ENCODE measurements around the gene ABCC12. TPM values are rescaled to one million over a fixed set of nuclear protein-coding genes. Genes with fewer than 3 reads are reported as not detected.

The ABCC12 gene
- total and polyA plus RNA-seq, 10 of the 15 experiments (the other 5 are each of a cell fraction or from before 2014, with no cell fraction given) = 0.02 to 0.03 (median 0.03) TPM; not detected in 6

DNA sequence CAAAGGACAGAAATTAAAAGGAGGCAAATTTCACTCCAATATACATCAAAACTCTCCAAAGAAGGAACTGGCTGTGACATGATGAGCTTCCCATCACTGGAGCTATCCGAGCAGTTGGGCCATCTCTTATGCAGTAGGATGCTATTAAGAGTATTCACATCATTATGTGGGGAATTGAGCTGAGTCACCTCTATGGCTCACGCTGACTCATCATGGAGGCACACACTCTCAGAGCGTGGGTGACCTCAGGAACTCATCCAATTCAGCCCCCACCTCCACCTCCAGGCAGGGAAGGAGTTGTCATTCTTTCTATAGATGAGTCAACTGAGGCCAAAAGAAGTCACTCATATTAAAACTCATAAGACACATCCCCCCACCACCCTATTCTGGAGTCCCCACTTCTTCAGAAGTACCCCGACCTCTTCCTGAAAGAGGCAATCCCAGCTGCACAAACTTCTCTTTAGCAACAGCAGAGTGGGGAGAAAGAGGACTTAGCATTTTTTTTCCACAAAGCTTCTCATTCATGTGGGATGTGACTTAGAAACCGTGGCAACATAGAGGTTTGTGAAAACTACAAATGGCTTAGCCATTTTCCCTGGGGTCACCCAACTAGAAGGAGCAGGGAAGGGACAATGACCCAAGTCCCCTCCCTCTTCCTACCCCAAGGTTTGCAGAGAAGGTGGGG lies 32.5 kb downstream of the ABCC12 start (continued):
- no peak for TF ChIP-seq FOS (IDR thresholded peaks at IDR 0.05; ENCODE audit: borderline replicate concordance, extremely low read depth, insufficient read length)
- peak in 1 of 2 experiments; percentile 81; a peak in 1 of 3 replicates for TF ChIP-seq EGR1 (IDR thresholded peaks at IDR 0.05; ENCODE audit: borderline replicate concordance in 1 of 2, low read depth in 2 of 2, low read length in 2 of 2)
- no peak for TF ChIP-seq POLR2AphosphoS5 (IDR thresholded peaks at IDR 0.05; ENCODE audit: low read length)
- no peak for TF ChIP-seq SMAD1 (IDR thresholded peaks at IDR 0.05; ENCODE audit: low read depth, partially characterized antibody)
- no peak for TF ChIP-seq KAT2A (conservative IDR thresholded peaks at IDR 0.05; ENCODE audit: control insufficient read depth, low read depth, low read length)
- TF ChIP-seq MXI1 (IDR thresholded peaks at IDR 0.05; ENCODE audit: low read depth, low read length) = no peak
- peak; percentile 54; the same call in 1 of the 2 replicates for TF ChIP-seq PML (IDR thresholded peaks at IDR 0.05; ENCODE audit: low read length)
- TF ChIP-seq SP1 (IDR thresholded peaks at IDR 0.05; ENCODE audit: low read depth, low read length) = no peak
- no peak for TF ChIP-seq CBFB (IDR thresholded peaks at IDR 0.05; ENCODE audit: low read depth)

GRCh38 chr16:48121276-48121675 lies 34.5 kb downstream of the ABCC12 start:
- in situ Hi-C loops (cut with MboI) = no loop called here
- FAIRE-seq (no peak), DNase-seq (ENCODE audit: low read depth, low spot score) (no peak), ATAC-seq (no peak)
- Histone ChIP-seq H3K36me3 (ENCODE audit: control insufficient read depth in 2 of 2, insufficient read depth in 2 of 2, low read length in 1 of 2) (no peaks in the 10 kb centered on the region), H3K27ac (ENCODE audit: control insufficient read depth, insufficient read depth) (no peak overlapping the region), H3K9ac (ENCODE audit: control insufficient read depth, insufficient read depth, low read length) (no peak overlapping the region), H2AFZ (ENCODE audit: control insufficient read depth, low read depth, low read length) (no peak overlapping the region), H3K79me2 (ENCODE audit: control insufficient read depth, insufficient read depth, low read length) (no peaks in the 10 kb centered on the region), H3K4me3 (no peak overlapping the region), H3K27me3 (replicated peaks in 1 of 2; ENCODE audit: control insufficient read depth in 2 of 2, insufficient read depth in 2 of 2, low read length in 1 of 2) (no peaks in the 10 kb centered on the region), H4K20me1 (ENCODE audit: control insufficient read depth, insufficient read depth) (no peaks in the 10 kb centered on the region), H3K4me2 (ENCODE audit: control insufficient read depth, insufficient read depth) (no peak overlapping the region), H3K9me3 (replicated peaks; ENCODE audit: control insufficient read depth, insufficient read depth, low read length) (no peaks in the 10 kb centered on the region), H3K4me1 (ENCODE audit: control insufficient read depth, insufficient read depth, low read length) (no peaks in the 10 kb centered on the region; the same call in 1 of the 2 replicates)
- POLR2A ChIA-PET = no interaction called here
- no TSS peak for BruUV-seq (replicated peaks)
- SMC1A ChIA-PET (ENCODE audit: uncharacterized antibody, unreplicated experiment) = no interaction called here
- WGBS (ENCODE audit: insufficient coverage, insufficient replicate concordance, low lambda C conversion rate, missing lambda C conversion rate) = 90% methylated on average over 5 of the region's 5 CpGs
- CTCF ChIA-PET = interaction anchor here (0.6 to 2.7 kb wide), 4 partner anchors 8 to 980 kb away, joined by 3 to 8 read pairs (median 4); no protein-coding TSS in a partner anchor
- intact Hi-C loops (cut with micrococcal nuclease; ENCODE audit: unreplicated experiment) = no loop called here
- RAD21 ChIA-PET (ENCODE audit: unreplicated experiment) = interaction anchor here (2.4 kb wide), 1 partner anchor 66 kb away, joined by 7 read pairs; no protein-coding TSS in a partner anchor
- TF ChIP-seq TCF7 (IDR thresholded peaks at IDR 0.05; ENCODE audit: borderline replicate concordance) (no peak), YY1 (IDR thresholded peaks at IDR 0.05; ENCODE audit: low read depth, low read length) (no peak), EGR1 (IDR thresholded peaks at IDR 0.05; ENCODE audit: borderline replicate concordance in 1 of 2, low read depth in 2 of 2, low read length in 2 of 2) (no peak), JUND (IDR thresholded peaks at IDR 0.05; ENCODE audit: low read depth, low read length) (no peak), NFYB (IDR thresholded peaks at IDR 0.05; ENCODE audit: insufficient read depth, low read depth, low read length) (no peak), SRF (IDR thresholded peaks at IDR 0.05; ENCODE audit: low read depth in 2 of 2, low read length in 2 of 2) (no peak), ZSCAN29 (IDR thresholded peaks at IDR 0.05) (no peak), BHLHE40 (IDR thresholded peaks at IDR 0.05; ENCODE audit: borderline replicate concordance in 1 of 2, low read depth in 2 of 2, low read length in 1 of 2) (no peak), ZBED1 (IDR thresholded peaks at IDR 0.05; ENCODE audit: borderline replicate concordance) (no peak), SMARCA5 (IDR thresholded peaks at IDR 0.05) (no peak), TBL1XR1 (IDR thresholded peaks at IDR 0.05; ENCODE audit: low read depth, low read length) (no peak), ZNF207 (IDR thresholded peaks at IDR 0.05; ENCODE audit: borderline replicate concordance) (no peak), IRF5 (IDR thresholded peaks at IDR 0.05; ENCODE audit: borderline replicate concordance) (no peak), PAX8 (IDR thresholded peaks at IDR 0.05) (no peak)
- TF ChIP-seq, protein P1, sequence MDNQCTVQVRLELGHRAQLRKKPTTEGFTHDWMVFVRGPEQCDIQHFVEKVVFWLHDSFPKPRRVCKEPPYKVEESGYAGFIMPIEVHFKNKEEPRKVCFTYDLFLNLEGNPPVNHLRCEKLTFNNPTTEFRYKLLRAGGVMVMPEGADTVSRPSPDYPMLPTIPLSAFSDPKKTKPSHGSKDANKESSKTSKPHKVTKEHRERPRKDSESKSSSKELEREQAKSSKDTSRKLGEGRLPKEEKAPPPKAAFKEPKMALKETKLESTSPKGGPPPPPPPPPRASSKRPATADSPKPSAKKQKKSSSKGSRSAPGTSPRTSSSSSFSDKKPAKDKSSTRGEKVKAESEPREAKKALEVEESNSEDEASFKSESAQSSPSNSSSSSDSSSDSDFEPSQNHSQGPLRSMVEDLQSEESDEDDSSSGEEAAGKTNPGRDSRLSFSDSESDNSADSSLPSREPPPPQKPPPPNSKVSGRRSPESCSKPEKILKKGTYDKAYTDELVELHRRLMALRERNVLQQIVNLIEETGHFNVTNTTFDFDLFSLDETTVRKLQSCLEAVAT (IDR thresholded peaks at IDR 0.05) = no peak

Data from GM12878 (cell line).